ENCODE results near the gene ADAMTSL3.

The ADAMTSL3 gene

GRCh38 chr15:83983634-83984458 lies 329.9 kb downstream of the ADAMTSL3 start:
- no peak for DNase-seq

- DNase-seq: no peak
Observed at GRCh38 chr15:83984601-83985000, 330.7 kb downstream of the ADAMTSL3 start.

GRCh38 chr15:83991163-83991562 lies 337.2 kb downstream of the ADAMTSL3 start:
- DNase-seq: no peak

GRCh38 chr15:83992324-83993031 lies 338.6 kb downstream of the ADAMTSL3 start:
- DNase-seq: no peak

GRCh38 chr15:83993591-83993990 lies 339.7 kb downstream of the ADAMTSL3 start:
- DNase-seq: no peak

- DNase-seq: peak; percentile 47
Observed at GRCh38 chr15:83998486-83998885, 344.6 kb downstream of the ADAMTSL3 start.

GRCh38 chr15:83999396-84000135 lies 345.6 kb downstream of the ADAMTSL3 start:
- DNase-seq: peak; percentile 82

GRCh38 chr15:84001037-84001436 lies 347.1 kb downstream of the ADAMTSL3 start:
- DNase-seq: no peak

- DNase-seq: no peak
Observed at GRCh38 chr15:84001655-84002054, 347.7 kb downstream of the ADAMTSL3 start.

- DNase-seq: no peak
Observed at GRCh38 chr15:84003791-84004503, 350.0 kb downstream of the ADAMTSL3 start.

GRCh38 chr15:84006421-84006820 lies 352.5 kb downstream of the ADAMTSL3 start:
- DNase-seq: no peak

GRCh38 chr15:84009616-84010015 lies 355.7 kb downstream of the ADAMTSL3 start:
- DNase-seq: no peak

- DNase-seq: no peak
Observed at GRCh38 chr15:84010246-84010645, 356.3 kb downstream of the ADAMTSL3 start.

- DNase-seq: no peak
Observed at GRCh38 chr15:84016371-84016770, 362.4 kb downstream of the ADAMTSL3 start.

- no peak for DNase-seq
Observed at GRCh38 chr15:84022516-84022915, 368.6 kb downstream of the ADAMTSL3 start.

- DNase-seq: peak; percentile 14
Observed at GRCh38 chr15:84023636-84024035, 369.7 kb downstream of the ADAMTSL3 start.

GRCh38 chr15:84033793-84034553 lies 380.1 kb downstream of the ADAMTSL3 start:
- no peak for DNase-seq

- DNase-seq: no peak
Observed at GRCh38 chr15:84034578-84035398, 380.9 kb downstream of the ADAMTSL3 start.

GRCh38 chr15:84035399-84035766 lies 381.5 kb downstream of the ADAMTSL3 start:
- DNase-seq: peak; percentile 34

GRCh38 chr15:84037301-84037700 lies 383.4 kb downstream of the ADAMTSL3 start:
- no peak for DNase-seq
